ENCODE data around the gene LRRC59.

The LRRC59 gene

DNA sequence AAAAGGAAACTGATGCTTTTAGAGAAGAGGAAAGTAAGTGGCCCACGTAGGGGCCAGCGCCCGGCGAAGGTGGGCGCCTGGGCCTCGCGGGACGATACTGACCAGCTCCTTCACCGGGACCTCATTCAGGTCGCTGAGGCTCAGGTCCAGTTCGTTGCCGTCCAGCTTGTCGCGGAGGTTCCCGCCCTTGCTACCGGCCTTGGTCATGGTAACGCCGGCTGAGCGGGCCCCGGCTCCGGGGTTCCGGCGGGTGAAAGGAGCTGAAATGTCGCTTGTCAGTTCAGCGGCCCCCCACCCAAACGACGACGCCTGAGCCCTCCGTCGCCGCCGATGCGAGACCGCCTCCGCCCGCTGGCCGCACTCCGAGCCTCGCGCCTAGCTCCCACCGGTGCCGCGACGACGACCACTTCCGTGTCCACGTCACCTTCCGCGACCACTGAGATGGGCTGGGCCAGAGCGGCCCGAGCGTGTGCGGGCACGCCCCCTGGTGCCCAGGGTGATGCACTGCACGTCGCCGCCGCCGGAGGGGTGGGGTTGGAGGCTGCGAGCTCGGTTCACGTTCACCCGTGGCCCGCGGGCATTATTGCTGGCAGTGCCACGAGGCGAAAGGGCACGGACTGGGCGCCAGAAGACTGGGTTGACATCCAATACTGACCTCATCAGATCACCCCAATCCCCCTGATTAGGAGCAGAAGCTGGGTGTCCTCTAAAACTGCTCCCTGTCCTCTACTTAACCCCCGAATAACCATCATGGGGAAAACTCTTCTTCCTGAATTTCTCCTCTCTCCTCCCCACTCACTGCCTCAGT, at the start of gene LRRC59:
Gene LRRC59, minus strand, starts transcription at position 413 of the 808 bp plus-strand sequence. Its CDS starts 206 bp downstream, at position 207.
- ChIA-PET CTCF (interaction anchor here (0.6 to 2.3 kb wide), 24 partner anchors 9 to 297 kb away, joined by 3 to 18 read pairs (median 5); partner anchors contain the start of genes ACSF2 and RSAD1), POLR2A (ENCODE audit: low non-redundant PET) (interaction anchor here (0.6 to 1.3 kb wide), 4 partner anchors 9 to 124 kb away, joined by 3 to 5 read pairs (median 4); partner anchors contain the start of gene ACSF2)
- peak; percentile 86 for DNase-seq (ENCODE audit: low spot score)
- TF ChIP-seq CTCF (conservative IDR thresholded peaks at IDR 0.05; ENCODE audit: low read depth), result peak; percentile 99
- H3K27ac ChIP-seq, result peak within 1 kb of the TSS; percentile 86

- ChIA-PET CTCF (interaction anchor here (0.6 kb wide), 1 partner anchor 111 kb away, joined by 4 read pairs; no protein-coding TSS in a partner anchor), POLR2A (ENCODE audit: low non-redundant PET) (no interaction called here)
- TF ChIP-seq CTCF (conservative IDR thresholded peaks at IDR 0.05; ENCODE audit: low read depth), result no peak
Observed at GRCh38 chr17:50445730-50446325, 48.5 kb upstream of the LRRC59 start.

DNA sequence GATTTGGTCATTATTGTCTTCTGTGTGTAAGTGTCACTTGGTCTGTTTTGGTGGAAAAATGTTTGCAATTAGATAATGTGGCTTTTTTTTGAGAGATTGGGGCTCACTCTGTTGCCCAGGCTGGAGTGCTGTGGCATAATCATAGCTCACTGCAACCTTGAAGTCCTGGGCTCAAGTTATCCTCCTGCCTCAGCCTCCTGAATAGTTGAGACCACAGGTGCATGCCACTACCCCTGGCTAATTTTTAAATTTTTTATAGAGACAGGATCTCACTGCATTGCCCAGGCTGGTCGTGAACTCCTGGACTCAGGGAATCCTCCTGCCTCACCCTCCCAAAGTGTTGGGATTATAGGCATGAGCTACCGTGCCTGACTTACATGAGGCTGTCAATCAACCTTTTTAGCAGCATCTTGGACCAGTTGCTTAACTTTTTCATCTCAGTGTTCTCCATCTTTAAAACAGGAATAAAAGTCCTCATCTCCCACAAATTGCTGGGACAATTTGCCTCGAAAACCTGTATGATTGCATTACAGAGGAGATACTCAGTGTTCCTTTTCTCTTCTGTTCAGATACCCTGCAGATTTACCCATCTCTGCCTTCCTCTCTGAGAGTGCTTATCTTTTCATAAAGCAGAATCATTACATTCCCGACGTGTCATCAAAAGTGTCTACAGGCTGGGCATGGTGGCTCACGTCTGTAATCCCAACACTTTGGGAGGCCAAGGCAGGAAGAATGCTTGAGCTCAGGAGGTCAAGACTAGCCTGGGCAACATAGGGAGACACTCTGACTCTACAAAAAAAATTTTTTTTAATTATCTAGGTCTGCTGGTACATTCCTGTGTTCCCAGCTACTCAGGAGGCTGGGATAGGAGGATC, 47.8 kb upstream of the LRRC59 start:
- ChIA-PET POLR2A (ENCODE audit: low non-redundant PET) (no interaction called here), CTCF (interaction anchor here (0.6 kb wide), 1 partner anchor 110 kb away, joined by 4 read pairs; no protein-coding TSS in a partner anchor)
- TF ChIP-seq CTCF (conservative IDR thresholded peaks at IDR 0.05; ENCODE audit: low read depth), result no peak
- H3K27ac ChIP-seq, result no peak overlapping the region
- DNase-seq (ENCODE audit: low spot score), result no peak

More at GRCh38 chr17:50445730-50446325, 48.5 kb upstream of the LRRC59 start:
- H3K27ac ChIP-seq, result no peak overlapping the region
- DNase-seq (ENCODE audit: low spot score), result no peak

- ChIA-PET CTCF (interaction anchor here (0.6 to 0.9 kb wide), 3 partner anchors 36 to 1232 kb away, joined by 3 to 4 read pairs (median 4); no protein-coding TSS in a partner anchor), POLR2A (ENCODE audit: low non-redundant PET) (no interaction called here)
- DNase-seq (ENCODE audit: low spot score), result no peak
- no peak for TF ChIP-seq CTCF (conservative IDR thresholded peaks at IDR 0.05; ENCODE audit: low read depth)
- peak overlapping the region; percentile 83; the same call in 1 of the 2 replicates for H3K27ac ChIP-seq
Observed at GRCh38 chr17:50443505-50443974, 46.2 kb upstream of the LRRC59 start.

DNA sequence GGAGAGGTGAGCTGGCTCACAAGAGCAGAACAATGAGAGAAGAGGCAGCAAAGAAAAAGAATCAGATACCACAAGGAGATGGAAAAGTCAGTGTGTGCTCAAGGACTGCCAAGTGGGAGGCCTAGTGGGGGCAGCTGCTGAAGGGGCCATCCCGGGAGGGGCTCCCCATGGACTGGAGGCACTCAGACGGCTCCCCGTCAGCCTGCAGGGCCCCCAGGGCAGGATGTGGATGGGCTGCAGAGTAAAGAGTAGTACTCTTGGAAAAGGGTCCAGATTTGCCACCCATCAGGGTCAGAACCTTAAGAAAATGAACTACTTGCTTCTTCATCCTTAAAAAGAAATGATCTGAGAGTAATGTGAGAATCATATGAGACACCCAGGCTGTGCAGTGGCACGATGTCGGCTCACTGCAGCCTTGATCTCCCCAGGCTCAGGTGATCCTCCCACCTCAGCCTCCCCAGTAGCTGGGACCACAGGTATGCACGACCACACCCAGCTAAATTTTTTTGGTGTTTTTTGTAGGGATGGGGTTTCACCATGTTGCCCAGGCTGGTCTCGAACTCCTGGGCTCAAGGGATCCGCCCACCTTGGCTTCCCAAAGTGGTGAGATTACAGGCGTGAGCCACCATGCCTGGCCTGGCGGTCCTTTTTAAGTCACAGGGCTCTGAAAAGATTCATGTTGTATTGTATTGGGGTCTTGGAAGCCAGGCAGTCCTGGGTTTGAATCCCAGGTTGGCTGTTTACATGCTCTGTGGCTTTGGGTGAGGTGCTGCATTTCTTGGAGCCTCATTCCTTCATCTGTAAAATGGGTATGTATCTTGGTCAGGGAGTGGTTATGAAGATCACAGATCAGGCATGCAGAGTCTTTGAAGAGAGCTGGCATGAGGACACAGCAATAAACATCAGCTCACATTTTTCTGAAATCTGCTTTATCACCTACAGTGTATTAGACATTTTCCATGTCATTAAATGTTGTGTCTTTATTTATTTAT, 43.8 kb upstream of the LRRC59 start:
- no peak for TF ChIP-seq CTCF (conservative IDR thresholded peaks at IDR 0.05; ENCODE audit: low read depth)
- H3K27ac ChIP-seq, result peak overlapping the region; percentile 30
- ChIA-PET CTCF (interaction anchor here (1.1 kb wide), 1 partner anchor 13 kb away, joined by 4 read pairs; no protein-coding TSS in a partner anchor), POLR2A (ENCODE audit: low non-redundant PET) (no interaction called here)
- no peak for DNase-seq (ENCODE audit: low spot score)

Measured in RWPE1 (cell line).